ENCODE measurements around the gene SMCP.

SMCP gene, protein sequence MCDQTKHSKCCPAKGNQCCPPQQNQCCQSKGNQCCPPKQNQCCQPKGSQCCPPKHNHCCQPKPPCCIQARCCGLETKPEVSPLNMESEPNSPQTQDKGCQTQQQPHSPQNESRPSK

DNA sequence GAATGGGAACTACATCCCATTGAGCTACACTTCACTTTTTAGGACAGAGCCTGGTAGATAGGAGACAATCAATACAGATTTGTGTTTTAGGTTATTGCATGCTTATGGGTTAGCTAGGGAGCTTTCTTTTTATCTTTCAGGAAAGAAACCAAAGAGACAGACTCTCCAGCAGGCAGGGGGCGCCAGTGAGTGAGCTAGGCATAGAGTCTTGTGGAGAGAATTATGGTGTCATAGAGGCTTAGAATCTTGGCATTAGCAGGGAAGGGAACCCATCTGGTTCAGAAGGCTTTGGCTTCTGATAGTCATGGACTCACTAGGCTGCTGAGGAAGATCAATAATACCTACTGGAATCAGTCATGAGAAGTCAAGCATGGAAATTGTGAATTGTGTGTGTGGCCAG lies at the start of gene SMCP:
TSS of gene SMCP (plus strand) at position 281 of the 400 bp plus-strand sequence. CDS start 6,101 bp downstream, outside the sequence.
- no peak for FAIRE-seq

DNA sequence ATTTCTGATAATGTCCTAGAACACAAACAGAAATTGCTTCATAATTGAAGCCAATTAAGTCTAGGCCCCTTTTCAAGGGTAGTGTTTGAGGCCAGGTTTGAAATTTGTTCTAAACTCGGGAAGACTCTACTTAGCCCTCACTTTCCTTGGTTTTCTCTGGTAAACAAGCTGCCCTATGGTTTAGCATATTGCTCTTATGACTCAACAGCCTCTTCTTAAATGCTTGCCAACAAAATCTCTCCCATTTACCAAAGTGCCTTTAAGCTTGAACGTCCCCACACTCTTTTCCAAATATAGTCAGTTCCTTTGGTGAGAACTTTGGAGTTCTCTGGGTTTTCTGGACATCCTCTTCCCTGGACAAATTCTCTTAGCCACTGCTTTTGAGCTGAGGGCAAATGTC lies 41.3 kb upstream of the SMCP start:
- FAIRE-seq, result no peak

DNA sequence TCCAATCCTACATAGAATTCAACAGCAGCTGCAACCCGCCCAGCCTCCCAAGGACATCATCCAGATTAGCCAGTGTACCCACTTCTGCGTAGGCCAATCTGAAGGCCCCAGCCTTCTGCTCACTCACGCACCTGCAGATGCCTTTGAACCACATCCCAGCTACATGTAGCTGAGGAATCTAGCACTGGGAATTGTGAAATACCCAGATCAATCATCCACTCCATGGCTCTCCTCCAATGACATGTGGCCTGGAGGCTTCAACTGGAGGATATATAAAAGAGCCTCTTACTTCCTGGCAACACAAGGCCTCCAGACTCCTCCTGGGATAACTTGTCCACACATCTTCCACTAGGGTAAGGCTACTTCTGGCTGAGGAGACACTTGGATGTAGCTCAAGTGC lies 35.6 kb upstream of the SMCP start, which contains the start of gene LCE6A:
TSS of gene LCE6A (plus strand) at position 301 of the 400 bp plus-strand sequence. CDS start 665 bp downstream, outside the sequence.
- FAIRE-seq, result no peak

DNA sequence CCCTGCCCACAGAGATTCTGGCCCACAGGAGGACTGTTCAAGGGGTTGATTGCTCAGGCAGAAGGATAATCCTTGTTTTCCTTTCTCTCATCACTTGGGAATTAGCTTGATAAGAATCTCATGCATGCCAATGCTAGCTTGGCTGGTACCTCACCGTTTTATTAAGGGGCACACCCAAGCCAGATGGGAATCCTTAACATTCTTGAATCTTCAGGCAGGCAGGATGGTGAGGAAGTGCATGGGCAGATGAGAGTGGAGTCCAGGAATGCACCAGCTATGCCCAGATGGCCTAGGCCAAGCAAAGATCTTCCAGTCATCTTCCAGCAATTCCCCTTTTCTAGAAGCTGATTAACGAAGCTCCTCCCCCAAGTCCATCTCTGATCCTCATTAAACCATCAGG lies 22.5 kb upstream of the SMCP start:
- FAIRE-seq, result no peak

DNA sequence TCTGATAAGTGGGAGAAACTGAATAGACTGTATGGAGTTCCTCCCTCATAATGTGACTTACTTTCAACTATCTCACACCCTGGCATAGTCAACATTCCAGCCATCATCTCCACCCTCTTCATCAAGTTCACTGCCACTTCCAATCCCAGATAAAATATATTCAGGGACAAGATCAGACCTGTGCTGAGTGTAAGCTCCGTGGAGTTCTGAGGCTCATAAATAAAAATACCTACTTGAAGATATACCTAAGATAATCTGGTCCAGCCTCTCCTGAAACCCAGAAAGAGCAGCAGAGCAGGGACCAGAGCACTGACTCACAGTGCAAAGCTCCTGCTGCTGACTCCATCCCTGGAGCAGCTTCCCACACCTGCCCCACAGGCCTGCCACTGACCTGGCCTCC lies 20.1 kb upstream of the SMCP start:
- no peak for FAIRE-seq

DNA sequence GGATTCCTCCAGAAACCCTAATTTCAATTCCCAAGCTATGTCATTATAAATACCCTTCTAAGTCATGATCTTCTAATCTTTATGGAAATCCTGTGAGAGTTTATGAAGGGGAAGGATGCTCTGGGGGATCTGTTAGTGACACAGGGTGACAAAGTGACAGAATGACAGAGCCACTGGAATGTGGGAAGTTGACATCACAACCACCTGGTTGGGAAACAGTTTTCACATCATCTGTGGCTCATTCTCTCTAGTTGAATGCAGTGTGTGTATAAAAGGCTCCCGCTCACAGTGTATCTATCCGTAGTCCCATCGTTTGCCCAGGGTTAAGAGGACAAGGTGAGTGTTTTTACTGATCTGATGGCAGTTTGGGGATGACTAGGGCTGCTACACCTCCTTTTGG lies 18.4 kb upstream of the SMCP start, which contains the start of gene LCE7A:
TSS of gene LCE7A (plus strand) at position 301 of the 400 bp plus-strand sequence. CDS start 702 bp downstream, outside the sequence.
- no peak for FAIRE-seq

DNA sequence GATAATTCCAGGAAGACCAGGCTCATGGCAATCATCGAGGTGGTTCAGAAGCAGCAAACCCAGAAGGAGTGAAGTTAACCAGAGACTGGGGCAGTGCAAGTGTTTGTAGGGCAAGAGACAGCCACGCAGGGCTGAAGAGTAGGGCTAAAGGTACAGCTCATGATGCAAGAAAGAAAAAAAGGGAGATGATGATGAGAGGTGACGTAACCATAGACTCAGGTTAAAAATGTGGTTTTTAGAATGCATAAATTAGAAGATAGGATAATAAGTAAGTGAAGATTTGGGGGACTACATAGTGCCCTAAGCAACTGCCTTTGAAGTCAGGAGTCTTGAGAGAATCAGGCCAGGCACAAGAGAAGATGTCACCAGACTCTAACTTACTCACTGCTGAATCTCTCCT lies 18.0 kb upstream of the SMCP start:
- FAIRE-seq, result no peak

DNA sequence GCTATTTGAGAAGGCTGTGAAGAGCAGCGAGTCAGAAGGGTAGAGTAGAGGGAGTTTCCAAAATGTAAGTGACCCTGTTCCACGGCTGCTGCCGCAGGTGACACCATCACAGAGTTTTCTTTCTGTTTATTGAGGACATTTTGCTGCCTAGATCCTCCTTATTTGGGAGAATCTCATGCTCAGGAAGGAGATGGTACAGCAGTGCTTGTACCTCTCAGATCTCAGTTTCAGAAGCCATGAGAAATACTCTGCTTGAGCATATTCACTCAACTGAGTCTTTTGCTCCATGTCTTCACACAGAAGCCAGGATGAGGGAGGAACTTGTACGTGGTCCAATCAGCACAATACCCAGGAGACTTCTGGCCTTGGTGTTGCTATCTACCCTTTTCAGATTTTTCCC lies 16.7 kb upstream of the SMCP start:
- no peak for FAIRE-seq

DNA sequence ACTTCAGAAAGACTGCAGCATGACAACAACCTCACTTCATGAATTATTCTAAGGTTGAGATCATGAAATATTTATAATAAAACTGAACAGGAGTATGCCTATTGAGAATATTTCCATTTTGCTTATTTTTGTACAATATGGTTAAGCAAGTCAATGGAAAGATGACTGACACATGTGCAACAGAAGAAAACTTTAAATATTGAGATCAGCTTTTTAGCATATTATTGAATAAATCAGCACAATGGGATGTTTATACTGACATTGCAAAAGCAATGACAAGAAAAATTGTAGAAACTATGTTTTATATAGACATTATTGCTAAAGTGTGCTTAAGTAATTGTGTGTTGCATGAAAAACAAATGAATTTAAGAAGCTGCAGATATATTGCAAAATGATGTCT lies 13.7 kb upstream of the SMCP start:
- no peak for FAIRE-seq

DNA sequence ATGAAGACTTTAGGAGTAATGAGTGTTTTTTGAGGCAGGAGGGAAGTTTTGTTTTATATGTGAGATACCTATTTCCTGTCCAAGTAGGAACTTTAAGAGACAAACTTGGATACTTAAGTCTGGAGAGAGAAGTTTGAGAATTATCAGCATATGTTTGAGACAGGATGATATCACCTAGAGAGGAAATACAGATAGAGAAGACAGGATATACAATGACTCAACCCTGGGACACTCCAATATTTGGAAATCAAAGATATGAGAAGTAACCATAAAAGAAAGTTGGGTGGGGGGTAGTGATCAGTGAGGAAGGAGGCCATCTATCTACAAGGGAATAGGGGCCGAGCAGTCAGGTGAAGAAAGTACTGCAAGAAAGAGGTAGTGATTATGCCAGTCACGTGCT lies 11.8 kb upstream of the SMCP start:
- FAIRE-seq, result no peak

DNA sequence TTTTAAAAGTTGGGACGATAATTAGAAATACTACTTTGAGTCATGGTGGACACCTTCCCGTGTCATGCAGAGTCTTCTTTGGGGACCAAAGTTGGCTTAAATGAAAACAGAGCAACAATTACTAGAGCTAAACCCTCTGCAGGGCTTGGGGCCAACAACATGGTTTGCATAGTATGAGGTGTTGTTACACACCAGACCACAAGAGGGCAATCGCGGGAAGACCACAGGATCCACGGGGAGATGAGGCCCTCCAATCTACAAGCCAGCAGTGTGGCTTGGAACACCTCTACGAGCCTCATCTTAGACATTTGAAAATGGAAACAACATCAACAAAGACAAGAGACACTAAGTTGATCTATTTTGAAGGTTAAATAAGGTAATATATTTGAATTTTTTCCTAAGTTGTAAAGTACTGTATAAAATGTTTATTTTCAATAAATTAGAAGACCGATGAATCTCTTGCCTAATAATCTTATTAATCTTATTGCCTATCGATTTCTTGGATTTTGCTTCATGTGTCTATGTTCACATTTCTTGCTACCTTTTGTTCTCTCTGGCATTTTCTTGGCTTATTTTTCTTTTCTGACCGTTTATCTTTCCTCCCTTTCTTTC lies 8.2 kb upstream of the SMCP start:
- FAIRE-seq, result no peak

DNA sequence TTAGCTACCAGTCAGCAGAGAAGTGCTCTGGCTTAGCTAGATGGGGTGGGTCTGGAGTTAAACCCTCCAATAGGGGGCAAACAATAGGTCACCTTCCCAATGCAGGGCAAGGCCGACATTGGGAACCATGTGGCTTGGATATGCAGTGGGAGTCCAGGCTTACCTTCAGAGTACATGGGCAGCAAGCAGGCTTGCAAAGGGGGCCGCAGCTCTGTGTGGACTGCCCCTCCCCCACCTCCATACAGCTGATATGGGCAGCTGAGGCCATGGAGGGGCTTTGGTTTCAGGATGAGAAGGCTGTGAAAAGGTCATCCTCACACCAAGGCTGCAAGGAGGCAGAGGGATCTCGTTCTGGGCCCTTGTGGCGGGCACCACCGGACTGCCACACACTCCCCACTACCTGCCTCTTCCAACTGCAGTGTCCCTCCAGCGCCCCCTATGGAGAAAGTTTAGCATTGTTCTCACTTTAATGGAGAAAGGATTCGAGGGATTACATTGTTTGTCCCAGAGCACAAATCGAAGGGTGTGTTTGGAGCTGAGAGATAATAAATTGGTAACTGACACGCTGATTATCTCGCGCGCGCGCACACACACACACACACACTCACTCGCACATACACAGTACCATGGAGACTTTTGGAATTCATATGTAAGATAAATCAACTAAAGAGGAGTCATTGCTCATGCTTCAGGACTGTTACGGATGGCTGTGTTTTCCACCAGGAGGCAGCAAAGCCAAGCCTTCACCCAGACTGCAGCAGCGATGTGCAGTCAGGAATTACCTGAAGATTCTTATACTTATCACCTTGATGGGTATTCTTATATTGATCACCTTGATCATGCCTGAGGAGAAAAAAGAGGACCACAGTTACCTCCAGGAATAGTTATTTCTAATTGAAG lies 7.0 kb upstream of the SMCP start:
- no peak for FAIRE-seq

DNA sequence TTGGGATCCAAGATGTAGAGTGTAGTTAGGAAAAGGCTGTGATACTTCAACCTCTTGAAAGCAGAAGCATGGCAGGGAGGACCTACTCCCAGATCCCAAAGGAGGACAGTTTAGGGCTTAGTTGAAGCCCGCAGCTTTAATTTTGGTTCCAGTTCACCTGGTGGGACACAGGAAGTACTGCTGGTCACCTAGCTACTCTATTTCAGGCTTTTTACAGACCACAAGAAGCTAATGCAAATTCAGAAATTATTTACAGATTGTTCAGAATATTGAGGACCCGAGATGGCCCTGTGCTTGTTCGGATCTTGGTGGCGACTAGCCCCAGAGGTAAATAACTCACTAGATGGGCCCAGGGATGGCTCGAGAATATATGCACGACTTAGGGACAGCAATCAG lies 6.4 kb upstream of the SMCP start:
- FAIRE-seq, result no peak

DNA sequence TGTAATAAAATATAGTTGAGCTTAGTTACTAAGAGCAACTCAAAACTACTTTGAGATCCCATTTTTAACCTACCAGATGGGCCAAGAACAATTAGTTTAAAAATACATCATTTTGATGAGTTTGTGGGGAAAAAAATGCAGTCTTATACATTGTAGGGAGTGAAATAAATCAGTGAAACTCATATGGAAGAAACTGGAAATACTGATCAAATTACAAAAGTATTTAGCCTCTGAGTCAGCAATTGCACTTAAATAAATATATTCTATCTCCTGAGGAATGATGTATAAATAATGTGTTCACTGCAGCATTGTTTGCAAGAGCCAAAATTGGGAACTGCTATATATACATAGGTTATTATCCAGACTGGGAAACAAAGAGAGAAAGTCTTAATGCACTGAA lies 4.6 kb upstream of the SMCP start:
- FAIRE-seq, result no peak

DNA sequence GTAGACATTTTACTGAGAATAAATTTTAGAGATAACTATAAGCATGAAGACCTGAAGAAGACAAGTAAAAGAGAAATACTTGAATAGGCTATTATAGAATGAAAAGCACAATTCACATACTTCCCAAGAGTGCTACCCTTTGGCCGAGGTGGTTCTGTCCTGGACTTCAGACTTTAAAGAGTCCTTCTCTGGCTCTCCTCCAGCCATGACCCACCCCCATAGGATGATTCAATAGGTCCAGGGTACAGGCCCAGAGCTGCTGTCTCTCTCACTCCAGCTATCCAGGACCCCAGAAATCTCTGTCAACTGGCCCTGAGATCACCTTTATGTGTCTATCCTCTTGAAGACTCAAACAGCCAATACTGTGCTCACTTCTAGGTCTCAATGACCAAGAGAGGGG lies 1.3 kb upstream of the SMCP start:
- no peak for FAIRE-seq

DNA sequence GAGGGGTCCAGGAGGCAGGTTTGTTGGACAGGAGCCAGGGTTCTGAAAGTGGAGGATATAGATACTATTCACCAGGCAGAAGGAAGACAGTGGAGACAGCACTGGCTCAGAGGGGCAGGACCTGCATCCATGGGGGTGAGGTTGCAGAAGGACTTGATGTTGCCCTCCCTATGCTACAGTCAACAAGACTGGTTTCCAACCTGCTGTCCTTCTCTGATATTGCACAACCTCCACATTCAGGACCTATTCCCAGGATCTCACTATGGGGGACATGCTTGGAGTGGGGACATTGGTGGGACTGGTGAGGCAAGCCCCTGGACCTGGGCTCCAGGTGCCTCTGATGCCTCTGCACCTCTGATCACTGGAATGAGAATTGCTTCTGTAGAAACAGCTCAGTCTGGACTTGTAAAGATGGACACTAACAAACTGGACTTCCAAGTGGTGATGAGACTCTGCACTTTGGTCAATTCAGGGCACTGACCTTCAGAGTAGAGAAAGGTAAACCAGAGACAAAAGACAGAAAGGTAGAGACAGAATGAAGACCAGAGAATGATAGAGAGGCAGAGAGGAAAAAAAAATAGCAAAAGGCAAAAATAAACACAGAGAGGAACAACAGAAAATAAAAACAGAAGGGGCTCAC lies 1.6 kb downstream of the SMCP start:
- FAIRE-seq, result no peak

DNA sequence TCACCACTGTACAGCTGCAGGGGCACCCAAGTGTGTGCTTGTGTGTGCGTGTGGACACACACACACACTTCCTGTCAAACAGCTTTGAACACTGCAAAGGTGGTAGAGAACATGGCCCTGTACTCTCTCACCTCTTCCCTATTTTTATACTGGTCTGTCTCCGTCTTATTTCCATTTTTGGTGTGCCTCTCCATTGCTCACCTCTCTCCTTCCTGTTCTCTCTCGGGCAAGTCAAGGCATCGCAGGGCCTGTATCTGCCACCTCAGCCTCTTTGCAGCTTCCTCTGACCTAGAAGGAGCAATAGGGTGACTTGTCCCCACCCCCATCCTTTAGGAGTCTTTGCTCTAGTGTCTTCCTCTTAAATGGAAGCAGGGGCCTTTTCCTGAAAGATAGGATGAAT lies 2.2 kb downstream of the SMCP start:
- FAIRE-seq, result no peak

DNA sequence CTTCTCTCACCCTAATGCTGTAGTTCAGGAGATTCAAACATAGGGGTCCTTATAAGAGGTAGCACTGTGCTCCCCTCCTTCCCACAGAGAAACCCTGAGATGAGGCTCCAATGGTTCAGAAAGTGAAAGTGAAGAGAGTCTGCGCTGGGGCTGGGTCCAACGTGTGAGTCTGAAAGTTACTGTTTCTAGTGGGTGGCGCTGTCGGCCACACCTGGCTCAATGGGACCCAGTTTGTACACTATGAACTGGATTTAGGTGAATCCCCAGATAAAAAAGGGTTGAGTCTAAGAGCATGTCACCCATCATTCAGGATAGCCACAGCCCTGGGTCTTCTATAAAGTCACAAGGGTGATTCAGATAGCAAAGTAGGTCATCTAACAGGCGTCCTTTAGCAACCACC lies 2.8 kb downstream of the SMCP start:
- FAIRE-seq, result no peak

DNA sequence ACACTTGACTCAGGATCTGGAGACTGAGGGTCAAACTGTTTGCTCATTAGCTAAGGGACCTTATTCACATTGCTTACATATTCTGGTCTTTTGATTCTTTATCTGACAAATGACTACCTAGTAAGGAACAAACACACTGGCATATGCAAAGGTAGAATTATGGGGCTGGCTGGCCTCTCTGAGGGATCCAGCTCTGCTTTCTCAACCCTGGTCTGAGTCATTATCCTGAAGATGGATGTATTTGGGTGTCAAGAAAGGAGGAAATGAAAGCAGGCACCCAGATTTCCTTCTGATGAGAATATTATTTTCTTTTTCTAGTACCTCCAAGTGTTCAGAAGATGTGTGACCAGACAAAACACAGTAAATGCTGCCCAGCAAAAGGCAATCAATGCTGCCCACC lies 6.0 kb downstream of the SMCP start:
- FAIRE-seq, result no peak

DNA sequence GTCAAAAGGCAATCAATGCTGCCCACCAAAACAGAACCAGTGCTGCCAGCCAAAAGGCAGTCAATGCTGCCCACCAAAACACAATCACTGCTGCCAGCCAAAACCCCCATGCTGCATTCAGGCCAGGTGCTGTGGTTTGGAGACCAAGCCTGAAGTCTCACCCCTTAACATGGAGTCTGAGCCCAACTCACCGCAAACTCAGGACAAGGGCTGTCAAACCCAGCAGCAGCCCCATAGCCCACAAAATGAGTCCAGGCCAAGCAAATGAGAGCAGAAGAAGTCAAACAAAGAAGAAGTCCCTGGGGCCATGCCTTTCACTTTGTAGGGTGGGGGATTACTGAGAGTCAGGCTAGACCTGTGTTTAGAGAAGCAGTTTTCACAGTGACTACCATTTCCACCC lies 6.4 kb downstream of the SMCP start:
- FAIRE-seq, result no peak

DNA sequence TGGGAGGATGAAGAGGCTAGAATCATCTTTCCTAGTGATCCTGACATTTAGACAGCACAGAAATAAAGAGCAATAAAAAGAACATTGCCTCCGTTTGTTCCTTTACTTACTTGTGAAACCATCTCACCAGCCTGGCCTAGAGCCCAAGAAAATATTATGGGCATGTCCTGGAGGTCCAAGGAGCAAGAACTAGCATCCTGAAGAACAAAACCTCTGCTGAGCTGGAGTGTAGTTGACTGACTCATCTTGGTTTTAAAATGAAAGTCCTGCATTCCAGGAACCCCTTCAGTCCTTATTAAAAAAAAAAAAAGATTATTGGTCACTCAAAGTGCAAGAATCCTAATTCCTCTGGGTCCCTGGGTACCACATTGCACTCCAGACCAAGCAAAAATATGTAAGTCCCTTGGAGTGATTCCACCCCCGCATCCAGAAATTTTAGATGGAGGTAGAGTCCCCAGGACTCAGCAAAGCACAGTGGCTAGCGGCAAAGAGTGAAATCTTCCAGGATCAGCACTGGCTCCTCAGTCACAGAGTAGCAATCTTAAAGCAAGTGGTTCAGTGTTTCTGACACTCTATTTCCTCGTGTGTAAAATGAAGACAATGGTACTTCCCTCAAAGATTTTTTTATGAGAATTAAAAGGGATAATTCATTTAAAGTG lies 7.0 kb downstream of the SMCP start:
- no peak for FAIRE-seq

DNA sequence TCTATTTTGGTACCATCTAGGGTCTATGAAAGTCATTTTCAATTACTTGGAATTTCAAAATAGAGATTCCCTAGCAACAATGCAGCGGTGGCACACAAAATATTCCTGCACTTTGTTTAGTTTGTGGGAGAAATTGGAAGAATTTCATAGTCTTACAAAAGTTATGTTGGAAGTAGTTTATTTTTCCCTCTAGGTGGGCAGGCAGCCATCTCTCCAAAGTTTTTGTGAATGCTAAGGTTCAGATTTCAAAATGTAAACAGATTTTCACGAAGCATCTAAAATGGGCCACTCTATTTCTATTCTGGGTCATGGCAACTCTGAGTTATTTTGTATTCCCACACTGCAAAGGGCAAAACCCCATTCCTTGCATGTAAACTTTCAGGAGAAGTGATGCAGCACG lies 8.0 kb downstream of the SMCP start:
- FAIRE-seq, result no peak

Data from islet of Langerhans (tissue), 1 donor.